H1 (cell line): ENCODE results near the gene PLTP. TPM values are rescaled to one million over a fixed set of nuclear protein-coding genes. Genes with fewer than 3 reads are reported as not detected.

Experiments used
- CTCF ChIA-PET: fragments of 300-600 bp; sonication (Branson Sonifier 250); formaldehyde crosslinking; loops from one replicate; lab custom pipeline; 2021; ENCODE audit not compliant: partially characterized antibody; lab: Charles Lee
- POLR2A ChIA-PET: fragments of 300-600 bp; sonication (Branson Sonifier 250); formaldehyde crosslinking; loops from one replicate; lab custom pipeline; 2021; ENCODE audit warnings: inconsistent platforms; ENCODE audit not compliant: partially characterized antibody; lab: Charles Lee
- DNase-seq, 2 experiments: peaks; one replicate each; pipeline versions ENCODE4 v3.0.0 to v3.0.0-alpha.2; 2010 to 2022; ENCODE audit warnings: low spot score in 2 of 2, low read depth in 1 of 2, mixed read lengths in 1 of 2
- FAIRE-seq: peaks from 2 replicates; lab custom pipeline; 2011; peaks lifted over from hg19 to GRCh38; lab: Jason Lieb, UNC
- H2AFZ ChIP-seq: 2 replicates; pipeline ENCODE4 v1.8.1; 2012; ENCODE audit warnings: low read length, inconsistent platforms
- H2AK5ac ChIP-seq: 2 replicates; pipeline ENCODE4 v1.6.1; 2013; ENCODE audit warnings: low read depth, low read length
- H2BK120ac ChIP-seq: replicated peaks from 2 replicates; pipeline ENCODE3; 2013; ENCODE audit warnings: low read depth, low read length, inconsistent platforms
- H2BK12ac ChIP-seq: 2 replicates; pipeline ENCODE4 v1.6.1; 2013; ENCODE audit warnings: low read depth, low read length
- H2BK15ac ChIP-seq: 2 replicates; pipeline ENCODE4 v1.6.1; 2013; ENCODE audit warnings: low read length
- H2BK20ac ChIP-seq: 2 replicates; pipeline ENCODE4 v1.6.1; 2013; ENCODE audit warnings: low read length
- H2BK5ac ChIP-seq: 2 replicates; pipeline ENCODE4 v1.6.1; 2013; ENCODE audit warnings: low read depth, low read length
- H3K14ac ChIP-seq: 2 replicates; pipeline ENCODE4 v1.6.1; 2013; ENCODE audit warnings: inconsistent platforms; ENCODE audit not compliant: insufficient read length
- H3K18ac ChIP-seq: 2 replicates; pipeline ENCODE4 v1.6.1; 2013; ENCODE audit warnings: low read length; ENCODE audit errors: extremely low read depth
- H3K23ac ChIP-seq: 2 replicates; pipeline ENCODE4 v1.6.1; 2013; ENCODE audit warnings: inconsistent platforms; ENCODE audit not compliant: insufficient read length
- H3K23me2 ChIP-seq: 2 replicates; pipeline ENCODE4 v1.6.1; 2013; ENCODE audit warnings: low read depth, low read length
- H3K27ac ChIP-seq: 2 replicates; pipeline ENCODE4 v1.6.1; 2011; ENCODE audit warnings: low read depth, low read length, inconsistent platforms
- H3K27me3 ChIP-seq, 4 experiments: replicated peaks in 1 of 4; 1 replicate in 1 of 4; 2 replicates in 3 of 4; pipeline versions ENCODE4 v1.6.1 to v1.8.1; 2011 to 2013; ENCODE audit warnings: low read length in 3 of 4, mild to moderate bottlenecking in 3 of 4, inconsistent platforms in 2 of 4, mixed read lengths in 2 of 4, moderate library complexity in 1 of 4; ENCODE audit not compliant: control insufficient read depth in 3 of 4, insufficient read depth in 3 of 4; ENCODE audit errors: extremely low read depth in 1 of 4
- H3K36me3 ChIP-seq, 4 experiments: 2 replicates each; pipeline versions ENCODE4 v1.6.1 to v1.8.1; 2011 to 2013; ENCODE audit warnings: mild to moderate bottlenecking in 4 of 4, low read length in 3 of 4, moderate library complexity in 2 of 4, control low read depth in 1 of 4, inconsistent platforms in 1 of 4; ENCODE audit not compliant: insufficient read depth in 4 of 4, control insufficient read depth in 2 of 4
- H3K4ac ChIP-seq: replicated peaks from 2 replicates; pipeline ENCODE3; 2013; ENCODE audit warnings: low read length, low read depth, mixed read lengths, inconsistent platforms; ENCODE audit not compliant: insufficient read length
- H3K4me1 ChIP-seq, 4 experiments: replicated peaks in 1 of 4; 1 replicate in 1 of 4; 2 replicates in 3 of 4; pipeline versions ENCODE4 v1.6.1 to v1.8.1; 2011 to 2013; ENCODE audit warnings: low read length in 3 of 4, inconsistent platforms in 2 of 4, mixed read lengths in 1 of 4; ENCODE audit not compliant: insufficient read depth in 4 of 4, control insufficient read depth in 3 of 4
- H3K4me2 ChIP-seq, 2 experiments: 2 replicates each; pipeline versions ENCODE4 v1.6.1 to v1.8.1; 2011 to 2013; ENCODE audit warnings: low read depth in 2 of 2, low read length in 2 of 2, control low read depth in 1 of 2, inconsistent platforms in 1 of 2, mild to moderate bottlenecking in 1 of 2; ENCODE audit not compliant: insufficient read depth in 1 of 2
- H3K4me3 ChIP-seq, 4 experiments: fragments of 200-600, 300-600 bp in 1 of 4; sonication (generic), shearing (Covaris generic), sonication (Bioruptor Twin) in 1 of 4; 2 replicates each; pipeline versions ENCODE4 v1.5.1 to v1.8.1; 2011 to 2016; ENCODE audit warnings: low read length in 4 of 4, low read depth in 3 of 4, control low read depth in 2 of 4, inconsistent platforms in 2 of 4, mild to moderate bottlenecking in 2 of 4, mixed read lengths in 1 of 4, moderate library complexity in 1 of 4; ENCODE audit not compliant: insufficient read depth in 2 of 4; ENCODE audit errors: extremely low read depth in 1 of 4
- H3K56ac ChIP-seq: replicated peaks from 2 replicates; pipeline ENCODE3; 2013; ENCODE audit warnings: low read depth, mild to moderate bottlenecking, mixed read lengths, low read length, inconsistent platforms; ENCODE audit not compliant: insufficient read length
- H3K79me1 ChIP-seq: 2 replicates; pipeline ENCODE4 v1.6.1; 2013; ENCODE audit warnings: low read depth, low read length, control low read depth
- H3K79me2 ChIP-seq, 2 experiments: 2 replicates each; pipeline versions ENCODE4 v1.6.1 to v1.8.1; 2012 to 2013; ENCODE audit warnings: low read length in 2 of 2, mild to moderate bottlenecking in 2 of 2, inconsistent platforms in 1 of 2; ENCODE audit not compliant: insufficient read depth in 2 of 2, control insufficient read depth in 1 of 2
- H3K9ac ChIP-seq, 4 experiments: replicated peaks in 1 of 4; 1 replicate in 1 of 4; 2 replicates in 3 of 4; pipeline versions ENCODE4 v1.6.1 to v1.8.1; 2011 to 2013; ENCODE audit warnings: low read depth in 3 of 4, low read length in 3 of 4, control low read depth in 2 of 4, mild to moderate bottlenecking in 2 of 4, moderate library complexity in 2 of 4, inconsistent platforms in 1 of 4; ENCODE audit errors: extremely low read depth in 1 of 4
- H3K9me3 ChIP-seq, 2 experiments: 2 replicates each; pipeline versions ENCODE4 v1.6.1 to v1.8.1; 2012 to 2013; ENCODE audit warnings: mild to moderate bottlenecking in 2 of 2, moderate library complexity in 2 of 2, control low read depth in 1 of 2, inconsistent platforms in 1 of 2, low read depth in 1 of 2, low read length in 1 of 2, mixed read lengths in 1 of 2; ENCODE audit not compliant: insufficient read depth in 2 of 2
- H4K20me1 ChIP-seq, 2 experiments: replicated peaks in 1 of 2; 2 replicates each; pipeline versions ENCODE3 to v1.8.1; 2011 to 2013; ENCODE audit warnings: inconsistent platforms in 2 of 2, low read length in 2 of 2, mild to moderate bottlenecking in 1 of 2; ENCODE audit not compliant: insufficient read depth in 2 of 2, control insufficient read depth in 1 of 2
- H4K5ac ChIP-seq: 2 replicates; pipeline ENCODE4 v1.6.1; 2013; ENCODE audit warnings: low read length, low read depth, mixed read lengths, inconsistent platforms; ENCODE audit not compliant: insufficient read length
- H4K8ac ChIP-seq: 2 replicates; pipeline ENCODE4 v1.8.0; 2013; ENCODE audit warnings: mild to moderate bottlenecking, moderate library complexity, low read length, inconsistent platforms; ENCODE audit not compliant: insufficient read depth; ENCODE audit errors: extremely low read depth
- H4K91ac ChIP-seq: replicated peaks from 2 replicates; pipeline ENCODE3; 2013; ENCODE audit warnings: low read length, mixed read lengths, inconsistent platforms; ENCODE audit not compliant: insufficient read length
- EP300 ChIP-seq, 2 experiments: IDR thresholded peaks; 1 replicate in 1 of 2; 2 replicates in 1 of 2; pipeline ENCODE4 v1.6.1; 2011 to 2012; ENCODE audit warnings: low read depth in 2 of 2, low read length in 2 of 2, mild to moderate bottlenecking in 2 of 2, borderline replicate concordance in 1 of 2, inconsistent platforms in 1 of 2, moderate library complexity in 1 of 2
- JUN ChIP-seq: IDR thresholded peaks from 2 replicates; pipeline ENCODE4 v1.6.1; 2011; ENCODE audit warnings: low read depth, mild to moderate bottlenecking, improper control_type of control experiment, low read length
- PHF8 ChIP-seq: fragments of 200-600 bp; sonication (generic); conservative IDR thresholded peaks from 2 replicates; pipeline ENCODE4 v1.7.1; 2012; ENCODE audit warnings: low read depth, mild to moderate bottlenecking, inconsistent platforms, low read length, moderate library complexity
- SIRT6 ChIP-seq: IDR thresholded peaks from one replicate; pipeline ENCODE4 v1.7.1; 2012; ENCODE audit warnings: low read length, inconsistent platforms
- SP2 ChIP-seq: IDR thresholded peaks from 2 replicates; pipeline ENCODE4 v1.6.1; 2012; ENCODE audit warnings: mild to moderate bottlenecking, low read length, inconsistent platforms
- TAF7 ChIP-seq: optimal IDR thresholded peaks from 2 replicates; pipeline ENCODE3; 2011; ENCODE audit warnings: low read depth, mild to moderate bottlenecking, inconsistent platforms, low read length, moderate library complexity, borderline replicate concordance
- ZNF274 ChIP-seq: IDR thresholded peaks from 2 replicates; pipeline ENCODE4 v1.7.0; 2012; ENCODE audit warnings: low read length, borderline replicate concordance; ENCODE audit errors: extremely low read depth
- WGBS, 2 experiments: shearing (Covaris generic) in 1 of 2; methylation state at CpG; one replicate each; pipeline versions ENCODE4 v1.1.6 to v1.1.7; 2013 to 2015; ENCODE audit warnings: low lambda C conversion rate in 2 of 2, mixed read lengths in 2 of 2, inconsistent platforms in 1 of 2, low coverage in 1 of 2, missing lambda C conversion rate in 1 of 2; ENCODE audit not compliant: insufficient replicate concordance in 2 of 2, insufficient coverage in 1 of 2, insufficient read length in 1 of 2; ENCODE audit errors: extremely low coverage in 1 of 2, missing lambda C conversion rate in 1 of 2; 5-methylcytosine and 5-hydroxymethylcytosine counted together
- polyA plus RNA-seq, 7 experiments: library from polyadenylated mRNA; depleted of rRNA in 3 of 7; stranded (reverse) in 5 of 7; unstranded in 2 of 7; fragments of >200 nt in 5 of 7; fragments of 200-250 nt in 2 of 7; gene quantifications; 1 replicate in 5 of 7; 2 replicates in 1 of 7; 4 replicates in 1 of 7; pipeline versions ENCODE4 v1.2.1 to v1.2.3, GENCODE V29; 2011 to 2013; ENCODE audit warnings: missing spikeins in 2 of 7, mixed read lengths in 2 of 7
- total RNA-seq: library from RNA; stranded (reverse); fragmentation: NEBNext Ultra II Directional; extraction: Animal tissue kit (Norgen Biotek cat#: 25700); gene quantifications from 2 replicates; pipeline ENCODE4 v1.2.1, GENCODE V29; 2021
- TF ChIP-seq, protein P1 (sequence below): IDR thresholded peaks from 2 replicates; pipeline ENCODE4 v1.6.1; 2011; ENCODE audit warnings: low read length, improper control_type of control experiment

The PLTP gene
- total and polyA plus RNA-seq, 2 of the 8 experiments (the other 6 are each of a cell fraction or from before 2014, with no cell fraction given), result 120 to 194 TPM

GRCh38 chr20:45890077-45890984 lies 21.6 kb downstream of the PLTP start:
- H3K4me1 ChIP-seq, result peaks cover 0 to 10% (median 6%) of the 10 kb centered on the region in 4 experiments; a peak in 6 of 7 replicates
- H4K8ac ChIP-seq, result peak overlapping the region; percentile 97
- peak overlapping the region; percentile 72 to 95 for H3K4me2 ChIP-seq
- H3K9ac ChIP-seq, result peak overlapping the region; percentile 47 to 71 (median 67); a peak in 6 of 7 replicates
- peak; percentile 43 to 89 for DNase-seq
- no peak overlapping the region for H2AK5ac ChIP-seq
- no peak for FAIRE-seq
- H2BK15ac ChIP-seq, result no peak overlapping the region
- no peak overlapping the region for H2BK20ac ChIP-seq
- peaks cover 0 to 8% of the 10 kb centered on the region in 2 experiments for H4K20me1 ChIP-seq
- H3K79me2 ChIP-seq, result peaks cover 0 to 7% of the 10 kb centered on the region in 2 experiments; a peak in 1 of 4 replicates
- no peak overlapping the region for H3K23ac ChIP-seq
- H3K18ac ChIP-seq, result peak overlapping the region; percentile 83
- ChIA-PET CTCF (interaction anchor here (0.6 to 6.3 kb wide), 37 partner anchors 8 to 569 kb away, joined by 3 to 40 read pairs (median 5); partner anchors contain the start of genes ACOT8, PCIF1, SNX21 and ZSWIM1), POLR2A (interaction anchor here (0.7 to 11.2 kb wide), 32 partner anchors 8 to 91 kb away, joined by 3 to 172 read pairs (median 6); partner anchors contain the start of genes ACOT8, PCIF1, PLTP and SNX21)
- H2BK120ac ChIP-seq, result peak overlapping the region; percentile 43
- H3K36me3 ChIP-seq, result peaks cover 3 to 10% (median 7%) of the 10 kb centered on the region in 4 experiments; a peak in 7 of 8 replicates
- no peak overlapping the region for H3K14ac ChIP-seq
- H2BK5ac ChIP-seq, result peak overlapping the region; percentile 52; the same call in 1 of the 2 replicates
- 5% methylated on average over 74 of the region's 79 CpGs; no CpG with 5 or more reads in 1 of the 2 experiments for WGBS, 2 experiments
- peak overlapping the region; percentile 68; the same call in 1 of the 2 replicates for H2BK12ac ChIP-seq
- H4K5ac ChIP-seq, result peak overlapping the region; percentile 70
- no peaks in the 10 kb centered on the region for H3K9me3 ChIP-seq
- H3K23me2 ChIP-seq, result peaks cover 15% of the 10 kb centered on the region; the same call in 1 of the 2 replicates
- peak overlapping the region; percentile 94 for H3K4ac ChIP-seq
- H4K91ac ChIP-seq, result peak overlapping the region; percentile 74
- H3K56ac ChIP-seq, result peak overlapping the region; percentile 42
- H3K79me1 ChIP-seq, result peaks cover 3% of the 10 kb centered on the region; the same call in 1 of the 2 replicates
- H3K4me3 ChIP-seq, result peak overlapping the region; percentile 55 to 79 (median 74)
- H2AFZ ChIP-seq, result no peak overlapping the region; the same call in 1 of the 2 replicates
- peak overlapping the region; percentile 38; the same call in 1 of the 2 replicates for H3K27ac ChIP-seq
- H3K27me3 ChIP-seq, result no peaks in the 10 kb centered on the region
- TF ChIP-seq, protein P1, sequence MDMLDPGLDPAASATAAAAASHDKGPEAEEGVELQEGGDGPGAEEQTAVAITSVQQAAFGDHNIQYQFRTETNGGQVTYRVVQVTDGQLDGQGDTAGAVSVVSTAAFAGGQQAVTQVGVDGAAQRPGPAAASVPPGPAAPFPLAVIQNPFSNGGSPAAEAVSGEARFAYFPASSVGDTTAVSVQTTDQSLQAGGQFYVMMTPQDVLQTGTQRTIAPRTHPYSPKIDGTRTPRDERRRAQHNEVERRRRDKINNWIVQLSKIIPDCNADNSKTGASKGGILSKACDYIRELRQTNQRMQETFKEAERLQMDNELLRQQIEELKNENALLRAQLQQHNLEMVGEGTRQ, result no peak; the same call in 1 of the 2 replicates
- TF ChIP-seq JUN, result no peak
- no peak for TF ChIP-seq SIRT6
- TF ChIP-seq PHF8, result 0 out of 2 replicates have a peak, but pooled peaks have one; percentile 16
- no peak for TF ChIP-seq EP300 (IDR thresholded peaks at IDR 0.05; ENCODE audit: borderline replicate concordance in 1 of 2, low read depth in 2 of 2, low read length in 2 of 2)
- TF ChIP-seq SP2, result no peak
- TF ChIP-seq ZNF274, result no peak
- no peak for TF ChIP-seq TAF7
